ENCODE results near the gene PSMA6. TPM values are rescaled to one million over a fixed set of nuclear protein-coding genes. Genes with fewer than 3 reads are reported as not detected.

PSMA6 gene
- total and polyA plus RNA-seq, 2 of the 8 experiments (the other 6 are each of a cell fraction or from before 2014, with no cell fraction given): 180 to 238 TPM

- no peak overlapping the region for H3K23ac ChIP-seq (ENCODE audit: insufficient read length)
- no peak overlapping the region for H2BK15ac ChIP-seq (ENCODE audit: low read length)
- H3K18ac ChIP-seq (ENCODE audit: extremely low read depth, low read length): no peak overlapping the region
- H2BK12ac ChIP-seq (ENCODE audit: low read depth, low read length): peak overlapping the region; percentile 69; the same call in 1 of the 2 replicates
- H4K5ac ChIP-seq (ENCODE audit: insufficient read length, low read depth, low read length): no peak overlapping the region
- no peak for FAIRE-seq
- H3K9me3 ChIP-seq (ENCODE audit: insufficient read depth in 2 of 2, low read depth in 1 of 2, low read length in 1 of 2): no peaks in the 10 kb centered on the region
- no peak overlapping the region for H2AFZ ChIP-seq (ENCODE audit: low read length)
- DNase-seq (ENCODE audit: low read depth in 1 of 2, low spot score in 2 of 2): no peak
- no peak overlapping the region for H4K91ac ChIP-seq (replicated peaks; ENCODE audit: insufficient read length, low read length)
- 94% methylated on average over 25 of the region's 25 CpGs; no CpG with 5 or more reads in 1 of the 2 experiments for WGBS, 2 experiments (ENCODE audit: extremely low coverage in 1 of 2, insufficient coverage in 1 of 2, insufficient read length in 1 of 2, insufficient replicate concordance in 2 of 2, low coverage in 1 of 2, low lambda C conversion rate in 2 of 2, missing lambda C conversion rate in 1 of 2)
- no peaks in the 10 kb centered on the region for H3K23me2 ChIP-seq (ENCODE audit: low read depth, low read length)
- no peak overlapping the region for H2BK20ac ChIP-seq (ENCODE audit: low read length)
- H4K8ac ChIP-seq (ENCODE audit: extremely low read depth, insufficient read depth, low read length): no peak overlapping the region
- H3K4me1 ChIP-seq (replicated peaks in 1 of 4; ENCODE audit: control insufficient read depth in 3 of 4, insufficient read depth in 4 of 4, low read length in 3 of 4): peaks cover 0 to 9% (median 5%) of the 10 kb centered on the region in 4 experiments; a peak in 5 of 7 replicates
- H3K9ac ChIP-seq (replicated peaks in 1 of 4; ENCODE audit: extremely low read depth in 1 of 4, low read depth in 3 of 4, low read length in 3 of 4): no peak overlapping the region
- no peak overlapping the region for H3K14ac ChIP-seq (ENCODE audit: insufficient read length)
- H3K36me3 ChIP-seq (ENCODE audit: control insufficient read depth in 2 of 4, insufficient read depth in 4 of 4, low read length in 3 of 4): no peaks in the 10 kb centered on the region
- no peak overlapping the region for H2BK5ac ChIP-seq (ENCODE audit: low read depth, low read length)
- H3K4me2 ChIP-seq (ENCODE audit: insufficient read depth in 1 of 2, low read depth in 2 of 2, low read length in 2 of 2): no peak overlapping the region
- no peak overlapping the region for H2BK120ac ChIP-seq (replicated peaks; ENCODE audit: low read depth, low read length)
- peaks cover 0 to 2% of the 10 kb centered on the region in 2 experiments for H4K20me1 ChIP-seq (replicated peaks in 1 of 2; ENCODE audit: control insufficient read depth in 1 of 2, insufficient read depth in 2 of 2, low read length in 2 of 2)
- H3K4ac ChIP-seq (replicated peaks; ENCODE audit: insufficient read length, low read depth, low read length): no peak overlapping the region
- no peaks in the 10 kb centered on the region for H3K27me3 ChIP-seq (replicated peaks in 1 of 4; ENCODE audit: control insufficient read depth in 3 of 4, extremely low read depth in 1 of 4, insufficient read depth in 3 of 4, low read length in 3 of 4)
- no peak overlapping the region for H3K27ac ChIP-seq (ENCODE audit: low read depth, low read length)
- H3K79me2 ChIP-seq (ENCODE audit: control insufficient read depth in 1 of 2, insufficient read depth in 2 of 2, low read length in 2 of 2): no peaks in the 10 kb centered on the region
- no peaks in the 10 kb centered on the region for H3K79me1 ChIP-seq (ENCODE audit: low read depth, low read length)
- H3K56ac ChIP-seq (replicated peaks; ENCODE audit: insufficient read length, low read depth, low read length): no peak overlapping the region
- no peak overlapping the region for H3K4me3 ChIP-seq (ENCODE audit: extremely low read depth in 1 of 4, insufficient read depth in 2 of 4, low read depth in 3 of 4, low read length in 4 of 4)
- ChIA-PET POLR2A (ENCODE audit: partially characterized antibody) (interaction anchor here (1.0 to 2.5 kb wide), 3 partner anchors 11 to 59 kb away, joined by 3 to 10 read pairs (median 7); partner anchors contain the start of gene NFKBIA), CTCF (ENCODE audit: partially characterized antibody) (interaction anchor here (0.5 to 1.7 kb wide), 2 partner anchors 13 to 89 kb away, joined by 3 read pairs; no protein-coding TSS in a partner anchor)
- no peak overlapping the region for H2AK5ac ChIP-seq (ENCODE audit: low read depth, low read length)
- no peak for TF ChIP-seq HDAC6 (IDR thresholded peaks at IDR 0.05; ENCODE audit: low read depth, low read length)
- no peak for TF ChIP-seq RNF2 (IDR thresholded peaks at IDR 0.05; ENCODE audit: borderline replicate concordance, low read depth, low read length, missing control alignments, poor library complexity, severe bottlenecking)
- no peak for TF ChIP-seq KDM1A (IDR thresholded peaks at IDR 0.05; ENCODE audit: borderline replicate concordance, low read length)
These were observed 70.8 kb downstream of the PSMA6 start for GRCh38 chr14:35362911-35363374.
